Glutamatergic neuron (in vitro differentiated cells): Measurements from ENCODE around the gene CELF5. TPM values are rescaled to one million over a fixed set of nuclear protein-coding genes. Genes with fewer than 3 reads are reported as not detected.

Source experiments
- DNase-seq: peaks from one replicate; pipeline ENCODE4 v3.0.0; 2022
- H3K27ac Mint-ChIP-seq: one replicate; pipeline ENCODE4 v1.8.0; 2020; ENCODE audit warnings: mild to moderate bottlenecking, mixed read lengths, inconsistent platforms; ENCODE audit not compliant: unreplicated experiment
- H3K27me3 Mint-ChIP-seq: one replicate; pipeline ENCODE4 v1.8.0; 2020; ENCODE audit warnings: mild to moderate bottlenecking, moderate library complexity, mixed read lengths, inconsistent platforms; ENCODE audit not compliant: unreplicated experiment
- H3K36me3 Mint-ChIP-seq: one replicate; pipeline ENCODE4 v1.8.0; 2020; ENCODE audit warnings: mild to moderate bottlenecking, mixed read lengths, inconsistent platforms; ENCODE audit not compliant: unreplicated experiment
- H3K4me1 Mint-ChIP-seq: one replicate; pipeline ENCODE4 v1.8.0; 2020; ENCODE audit warnings: mild to moderate bottlenecking, low read depth, mixed read lengths, inconsistent platforms; ENCODE audit not compliant: unreplicated experiment
- H3K4me3 Mint-ChIP-seq: one replicate; pipeline ENCODE4 v1.8.0; 2020; ENCODE audit warnings: mild to moderate bottlenecking, mixed read lengths, inconsistent platforms; ENCODE audit not compliant: unreplicated experiment
- H3K9me3 Mint-ChIP-seq: one replicate; pipeline ENCODE4 v1.8.0; 2020; ENCODE audit warnings: mild to moderate bottlenecking, moderate library complexity, mixed read lengths, inconsistent platforms; ENCODE audit not compliant: unreplicated experiment
- total RNA-seq: library from RNA; stranded (reverse); fragmentation: NEBNext Ultra II Directional; extraction: Animal tissue kit (Norgen Biotek cat#: 25700); gene quantifications from one replicate; pipeline ENCODE4 v1.2.1, GENCODE V29; 2021; ENCODE audit not compliant: unreplicated experiment
- TF ChIP-seq, protein P1 (sequence below): fragments of 200-600 bp; sonication (generic); IDR thresholded peaks from one replicate; pipeline ENCODE4 v1.5.0; 2021; ENCODE audit not compliant: partially characterized antibody, unreplicated experiment

CELF5 gene
- total RNA-seq, 1 donor from 2014 or later: 12.5 TPM

DNA sequence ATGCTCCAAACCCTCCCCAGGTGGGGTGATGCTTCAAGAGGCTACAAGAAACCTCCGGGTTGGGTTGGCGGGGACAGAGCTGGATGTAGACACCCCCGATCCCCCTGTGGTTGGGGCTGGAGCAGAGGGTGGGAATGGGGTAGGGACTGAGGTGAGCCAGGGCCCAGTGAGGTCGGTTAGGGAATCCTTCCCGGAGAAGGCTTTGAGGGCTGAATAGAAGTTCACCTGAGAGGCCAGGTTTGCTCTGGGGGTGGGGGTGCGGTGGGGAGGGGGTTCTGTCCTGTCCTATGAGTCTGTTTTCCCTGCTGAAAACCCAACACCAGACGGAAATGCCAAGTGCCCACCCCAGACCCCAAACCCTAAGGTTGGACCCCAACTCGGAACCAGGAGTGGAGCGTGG is 69.1 kb downstream of the CELF5 start:
- Mint-ChIP-seq H3K36me3 (peaks cover 3% of the 10 kb centered on the region), H3K27me3 (peaks cover 3% of the 10 kb centered on the region), H3K27ac (no peak overlapping the region), H3K4me3 (no peak overlapping the region), H3K9me3 (peaks cover 4% of the 10 kb centered on the region), H3K4me1 (no peaks in the 10 kb centered on the region)
- DNase-seq: no peak
- TF ChIP-seq, protein P1, sequence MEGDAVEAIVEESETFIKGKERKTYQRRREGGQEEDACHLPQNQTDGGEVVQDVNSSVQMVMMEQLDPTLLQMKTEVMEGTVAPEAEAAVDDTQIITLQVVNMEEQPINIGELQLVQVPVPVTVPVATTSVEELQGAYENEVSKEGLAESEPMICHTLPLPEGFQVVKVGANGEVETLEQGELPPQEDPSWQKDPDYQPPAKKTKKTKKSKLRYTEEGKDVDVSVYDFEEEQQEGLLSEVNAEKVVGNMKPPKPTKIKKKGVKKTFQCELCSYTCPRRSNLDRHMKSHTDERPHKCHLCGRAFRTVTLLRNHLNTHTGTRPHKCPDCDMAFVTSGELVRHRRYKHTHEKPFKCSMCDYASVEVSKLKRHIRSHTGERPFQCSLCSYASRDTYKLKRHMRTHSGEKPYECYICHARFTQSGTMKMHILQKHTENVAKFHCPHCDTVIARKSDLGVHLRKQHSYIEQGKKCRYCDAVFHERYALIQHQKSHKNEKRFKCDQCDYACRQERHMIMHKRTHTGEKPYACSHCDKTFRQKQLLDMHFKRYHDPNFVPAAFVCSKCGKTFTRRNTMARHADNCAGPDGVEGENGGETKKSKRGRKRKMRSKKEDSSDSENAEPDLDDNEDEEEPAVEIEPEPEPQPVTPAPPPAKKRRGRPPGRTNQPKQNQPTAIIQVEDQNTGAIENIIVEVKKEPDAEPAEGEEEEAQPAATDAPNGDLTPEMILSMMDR: no peak

DNA sequence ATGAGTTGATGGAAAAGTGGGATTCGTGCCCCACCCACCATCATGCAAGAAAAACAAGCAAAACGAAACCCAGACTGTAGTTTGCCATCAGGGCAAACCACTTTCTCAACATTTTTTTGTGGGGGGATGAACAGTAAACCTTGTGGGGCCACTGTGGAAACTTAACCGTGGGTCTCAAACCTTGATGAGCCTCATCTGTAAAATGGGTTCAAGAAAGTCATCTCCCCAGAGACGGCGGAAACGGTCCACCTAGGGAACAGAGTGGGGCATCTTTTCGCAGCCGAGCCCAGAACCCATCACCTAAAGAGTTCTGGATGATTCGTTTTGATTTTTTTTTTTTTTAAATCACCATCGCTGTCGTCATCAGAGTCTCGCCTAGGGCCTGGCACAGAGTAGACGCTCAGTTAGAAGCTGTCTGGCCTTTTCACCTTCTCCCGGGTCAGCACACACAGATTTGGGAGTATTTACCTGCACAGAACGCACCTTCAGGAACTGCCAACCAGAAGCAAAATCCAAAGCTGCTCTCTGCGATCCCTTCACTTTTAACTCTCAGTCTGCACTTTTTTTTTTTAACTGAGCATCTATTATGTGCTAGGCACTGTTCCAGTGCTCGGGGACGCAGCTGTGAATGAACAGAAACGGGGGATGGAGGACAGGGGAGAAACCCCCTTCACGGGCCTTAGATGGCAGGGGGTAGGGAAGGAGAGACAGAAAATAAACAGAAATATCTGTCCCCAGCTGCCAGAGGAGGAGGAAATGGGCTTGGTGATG is 69.8 kb downstream of the CELF5 start:
- no peak overlapping the region for H3K27ac Mint-ChIP-seq
- H3K4me3 Mint-ChIP-seq: no peak overlapping the region
- DNase-seq: no peak
- peaks cover 2% of the 10 kb centered on the region for H3K27me3 Mint-ChIP-seq
- H3K36me3 Mint-ChIP-seq: peaks cover 3% of the 10 kb centered on the region
- H3K4me1 Mint-ChIP-seq: no peaks in the 10 kb centered on the region
- TF ChIP-seq, protein P1: no peak
- peaks cover 4% of the 10 kb centered on the region for H3K9me3 Mint-ChIP-seq

DNA sequence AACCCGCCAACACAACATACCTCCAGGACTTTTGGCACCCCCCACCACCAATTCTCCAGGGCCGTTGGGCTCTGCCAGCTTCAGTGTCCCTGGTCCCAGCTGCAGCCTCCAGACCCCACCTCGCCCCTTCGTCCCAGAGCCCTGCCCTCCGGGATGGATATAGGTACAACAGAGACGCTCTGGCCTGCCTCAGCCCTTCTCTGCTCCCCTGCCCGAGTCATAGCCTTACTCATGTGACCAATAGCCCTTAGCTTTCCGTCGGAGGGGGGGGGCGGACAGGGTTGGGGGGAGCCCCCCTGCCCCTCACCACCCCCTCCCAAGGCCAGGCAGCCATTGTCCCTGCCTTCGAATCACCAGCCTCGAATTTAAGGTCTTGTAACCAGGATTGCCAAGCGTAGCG is 71.1 kb downstream of the CELF5 start:
- Mint-ChIP-seq H3K4me3 (no peak overlapping the region), H3K9me3 (peaks cover 4% of the 10 kb centered on the region), H3K27ac (no peak overlapping the region), H3K27me3 (no peaks in the 10 kb centered on the region), H3K4me1 (no peaks in the 10 kb centered on the region), H3K36me3 (peaks cover 3% of the 10 kb centered on the region)
- TF ChIP-seq, protein P1: no peak
- no peak for DNase-seq

DNA sequence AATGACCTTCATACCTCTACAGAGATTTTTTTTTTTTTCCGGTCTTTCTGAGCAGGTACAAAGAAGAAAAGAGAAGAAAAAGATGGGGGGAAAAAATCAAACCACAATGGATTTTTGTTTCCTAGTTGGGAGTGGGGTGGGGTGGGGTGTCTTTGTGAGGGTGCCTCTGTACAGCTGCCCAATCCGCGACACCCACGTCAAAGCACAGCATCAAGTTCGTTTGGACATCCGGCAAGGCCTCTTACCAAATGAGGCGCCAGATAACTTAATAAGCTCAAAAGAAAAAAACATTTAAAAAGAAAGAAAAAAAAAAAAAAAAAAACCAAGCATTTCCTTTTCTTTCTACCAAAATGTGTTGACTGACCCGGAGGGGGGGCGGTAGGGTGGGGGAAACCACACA is 71.6 kb downstream of the CELF5 start:
- H3K27ac Mint-ChIP-seq: no peak overlapping the region
- H3K9me3 Mint-ChIP-seq: peaks cover 4% of the 10 kb centered on the region
- TF ChIP-seq, protein P1: no peak
- no peaks in the 10 kb centered on the region for H3K4me1 Mint-ChIP-seq
- no peak overlapping the region for H3K4me3 Mint-ChIP-seq
- H3K36me3 Mint-ChIP-seq: peaks cover 3% of the 10 kb centered on the region
- no peak for DNase-seq
- no peaks in the 10 kb centered on the region for H3K27me3 Mint-ChIP-seq

GRCh38 chr19:3296446-3296845 is 72.0 kb downstream of the CELF5 start:
- TF ChIP-seq, protein P1: no peak
- DNase-seq: no peak
- peaks cover 3% of the 10 kb centered on the region for H3K36me3 Mint-ChIP-seq
- no peaks in the 10 kb centered on the region for H3K27me3 Mint-ChIP-seq
- H3K4me3 Mint-ChIP-seq: no peak overlapping the region
- peaks cover 4% of the 10 kb centered on the region for H3K9me3 Mint-ChIP-seq
- H3K27ac Mint-ChIP-seq: no peak overlapping the region
- no peaks in the 10 kb centered on the region for H3K4me1 Mint-ChIP-seq
